ENCODE measurements around the gene ZNF777.
A peak's percentile ranks its signal among the peaks of the same experiment; 100 is the strongest.

ZNF777 gene

DNA sequence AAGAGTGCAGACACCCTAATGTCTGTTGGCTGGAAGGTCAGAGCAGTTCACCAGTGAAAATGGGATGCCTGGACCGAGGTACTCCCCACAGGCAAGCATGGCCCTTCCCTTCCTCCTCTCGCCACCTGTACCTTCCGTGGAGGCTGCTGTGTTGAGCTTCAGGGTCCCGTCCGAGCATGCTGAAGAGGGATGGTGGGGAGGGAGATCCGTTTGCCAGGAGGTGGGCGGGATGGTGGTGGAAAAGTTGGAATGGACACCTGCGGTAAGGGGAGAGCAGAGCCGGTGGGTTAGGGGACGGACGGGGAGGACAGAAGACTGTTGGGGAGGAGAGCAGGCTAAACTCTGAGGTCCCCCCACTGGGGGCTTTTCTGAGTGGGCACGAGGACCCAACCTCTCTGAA lies 15.9 kb upstream of the ZNF777 start:
- DNase-seq: no peak

DNA sequence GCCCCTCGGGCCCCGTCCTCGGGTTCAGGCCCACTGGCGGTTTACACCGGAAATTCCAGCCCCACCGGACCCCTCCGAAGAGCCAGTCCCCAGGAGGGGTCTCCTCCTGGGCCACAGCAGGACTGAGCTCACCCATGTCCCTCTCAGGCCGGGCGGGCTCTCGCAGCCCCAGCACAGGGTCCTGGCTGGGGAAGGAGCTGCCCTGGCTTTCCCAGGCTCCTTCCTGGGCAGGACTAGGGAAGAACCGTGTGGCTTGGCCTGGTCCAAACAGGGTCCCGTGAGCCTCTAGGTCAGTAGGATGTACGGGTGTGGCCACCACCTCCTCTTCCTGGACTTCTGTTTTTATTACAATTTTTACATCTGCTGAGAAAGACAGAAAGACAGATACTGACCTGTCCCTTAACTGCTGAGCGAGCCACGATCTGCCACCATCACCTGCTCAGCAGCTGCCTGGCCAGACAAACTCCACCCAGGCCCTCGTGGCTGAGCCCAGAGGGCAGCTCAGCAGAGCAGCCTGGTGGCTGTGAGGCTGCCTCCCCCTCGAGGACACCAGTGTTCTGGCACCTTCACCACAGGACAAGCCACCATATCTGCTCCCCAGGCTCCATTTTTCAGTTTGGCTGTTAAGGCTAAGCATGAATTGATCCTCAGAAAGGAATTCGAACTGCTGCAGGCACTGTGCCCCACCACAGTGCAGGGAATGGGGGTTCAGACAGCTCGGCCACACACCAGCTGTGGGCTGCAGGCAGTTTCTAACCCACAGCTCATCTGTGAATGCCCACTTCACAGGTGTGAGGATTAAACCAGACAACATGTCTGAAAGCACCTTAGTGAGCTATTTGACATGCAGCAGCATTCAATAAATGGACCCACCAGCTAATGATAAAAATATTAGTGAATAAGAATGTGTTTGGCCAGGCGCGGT lies 14.5 kb upstream of the ZNF777 start:
- DNase-seq: no peak

DNA sequence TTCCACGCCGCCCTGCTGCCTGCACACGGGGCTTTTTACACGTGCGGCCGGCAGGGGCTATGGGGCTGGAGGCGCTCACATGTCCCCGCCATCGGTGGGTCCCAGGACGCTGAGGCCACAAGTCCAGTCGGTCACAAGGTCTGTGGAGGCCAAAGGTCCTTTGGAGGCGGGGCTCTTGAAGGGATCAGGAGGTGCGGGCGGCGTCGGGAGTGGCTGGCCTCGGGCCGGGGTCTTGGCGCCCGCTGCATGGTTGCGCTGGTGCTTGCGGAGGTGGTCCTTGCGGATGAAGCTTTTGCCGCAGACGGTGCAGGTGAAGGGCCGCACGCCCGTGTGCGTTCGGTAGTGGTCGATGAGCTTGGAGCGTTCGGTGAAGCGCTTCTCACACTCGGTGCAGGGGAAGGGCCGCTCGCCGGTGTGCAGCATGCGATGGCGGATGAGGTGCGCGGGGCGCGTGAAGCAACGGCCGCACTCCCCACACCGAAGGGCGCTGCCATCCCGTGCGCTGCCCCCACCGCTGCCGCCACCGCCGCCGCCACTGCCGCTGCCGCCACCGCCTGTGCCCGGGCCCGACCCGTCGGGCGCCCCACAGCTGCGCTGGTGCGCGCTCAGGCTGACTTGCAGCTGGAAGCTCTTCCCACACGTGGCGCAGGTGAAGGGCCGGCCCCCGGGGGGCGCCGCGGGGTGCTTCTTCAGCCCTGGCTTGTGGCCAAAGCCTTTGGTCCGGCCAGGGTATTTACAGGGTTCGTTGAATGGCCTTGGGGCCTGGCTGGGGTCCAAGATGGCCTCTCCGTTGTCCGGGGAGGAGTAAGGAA lies 13.7 kb upstream of the ZNF777 start:
- no peak for DNase-seq

DNA sequence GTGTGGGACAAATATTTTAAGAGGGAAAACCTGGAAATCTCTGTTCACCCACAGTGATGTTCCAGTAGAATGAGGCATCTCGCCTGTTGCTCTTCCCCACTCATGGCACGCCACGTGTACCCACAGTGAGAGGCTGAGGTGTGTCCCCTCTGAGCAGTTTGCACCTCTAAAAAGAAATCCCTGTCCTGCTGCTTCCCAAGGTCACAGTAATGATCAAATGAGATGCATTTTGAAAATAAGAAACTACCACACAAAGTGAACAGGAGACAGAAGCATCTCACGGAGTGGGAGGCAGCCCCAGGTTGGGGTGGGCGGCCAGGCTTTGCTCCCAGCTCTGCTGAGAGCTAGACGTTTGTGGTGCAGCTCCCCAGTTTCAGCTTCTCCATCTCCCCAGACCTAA lies 12.4 kb upstream of the ZNF777 start:
- no peak for DNase-seq

DNA sequence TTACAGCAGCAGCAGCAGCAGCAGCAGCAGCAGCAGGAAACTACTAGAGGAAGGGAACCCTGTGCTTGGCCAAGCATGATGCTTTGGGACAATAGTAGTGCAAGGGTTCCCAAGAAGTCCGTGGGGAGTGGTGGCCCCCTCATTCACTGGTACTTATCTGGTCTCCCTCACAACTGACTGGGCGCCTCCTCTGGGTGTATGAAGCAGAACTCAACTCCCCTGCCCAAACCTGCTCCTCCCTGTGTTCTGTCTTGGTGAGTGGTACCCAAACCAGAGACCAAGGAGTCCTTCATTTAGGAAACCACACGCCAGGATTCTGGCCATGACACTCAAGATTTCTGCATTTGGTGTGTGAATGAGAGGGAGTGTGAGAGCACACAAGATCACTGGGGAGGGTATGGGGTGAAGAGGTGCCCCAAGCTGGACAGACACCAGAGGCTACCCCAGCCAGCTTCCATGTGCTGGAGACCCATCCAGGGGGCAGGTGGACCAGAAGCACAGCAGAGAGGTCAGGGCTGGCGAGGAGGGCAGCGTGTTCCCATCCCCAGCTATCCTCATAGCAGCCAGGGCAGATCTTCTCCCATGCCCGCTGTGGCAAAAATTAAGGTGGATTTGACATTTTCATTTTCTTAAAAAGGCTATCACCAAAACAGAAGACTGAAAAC lies 10.6 kb upstream of the ZNF777 start:
- DNase-seq: no peak

DNA sequence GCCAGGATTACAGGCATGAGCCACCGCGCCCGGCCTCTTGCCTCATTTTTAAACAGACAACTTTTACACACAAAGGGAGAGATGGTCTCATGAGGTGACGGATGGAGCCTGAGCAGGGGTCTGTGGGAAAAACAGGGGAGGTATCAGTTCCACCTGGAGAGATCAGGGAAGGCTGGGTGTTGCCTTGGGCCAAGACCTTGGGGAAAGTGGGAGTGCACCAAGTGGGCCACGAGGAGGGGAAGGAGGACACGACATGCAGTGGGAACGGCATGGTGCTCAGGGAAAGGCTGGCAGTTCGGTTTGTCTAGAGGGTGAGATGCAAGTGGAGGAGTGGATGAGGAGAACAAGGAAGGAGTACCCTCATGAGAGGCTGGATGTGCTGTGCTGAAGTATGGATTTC lies 8.9 kb upstream of the ZNF777 start:
- no peak for DNase-seq

DNA sequence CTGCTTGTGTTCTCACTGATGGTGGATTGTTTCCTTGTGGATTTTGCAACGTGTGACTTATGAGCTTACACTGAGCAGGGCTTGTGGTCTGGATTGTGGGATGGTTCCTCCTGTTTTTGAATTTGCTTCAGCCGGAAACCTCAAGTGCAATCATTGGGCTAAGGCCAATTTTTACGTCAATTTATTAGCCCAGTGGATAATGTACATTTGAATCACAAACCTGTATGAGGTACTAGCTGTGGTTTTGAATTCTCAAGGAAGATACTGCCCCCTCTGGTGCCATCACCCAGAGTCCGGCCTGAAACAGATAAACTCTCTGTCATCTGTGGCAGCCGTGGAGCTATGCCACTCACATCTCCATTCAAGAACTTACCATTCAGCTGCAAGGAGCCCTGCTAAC lies 7.3 kb upstream of the ZNF777 start:
- no peak for DNase-seq

DNA sequence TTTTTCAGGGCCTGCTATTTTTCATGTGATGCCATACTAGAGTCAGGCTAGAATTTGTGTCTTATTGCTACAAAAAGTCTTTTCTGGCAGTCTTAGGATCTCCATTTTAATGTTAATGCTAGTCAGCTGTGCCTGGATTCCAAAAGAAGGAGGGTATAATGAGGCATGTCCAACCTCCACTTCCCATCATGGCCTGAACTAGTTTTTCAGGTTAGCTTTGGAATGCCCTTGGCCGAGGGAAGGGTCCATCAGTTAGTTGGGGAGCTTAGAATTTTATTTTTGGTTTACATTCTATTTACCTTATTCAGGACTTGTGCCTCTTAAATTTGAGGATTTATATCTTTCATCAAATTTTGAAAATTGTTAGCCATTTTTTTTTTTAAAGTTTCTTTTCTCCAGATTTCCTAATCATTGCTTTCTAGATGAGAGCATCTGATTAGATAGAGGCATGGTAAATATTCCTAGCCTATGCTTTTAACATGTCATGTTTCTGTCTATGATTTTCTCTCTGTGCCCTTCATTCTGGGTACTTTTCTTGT lies 6.5 kb upstream of the ZNF777 start:
- DNase-seq: no peak

DNA sequence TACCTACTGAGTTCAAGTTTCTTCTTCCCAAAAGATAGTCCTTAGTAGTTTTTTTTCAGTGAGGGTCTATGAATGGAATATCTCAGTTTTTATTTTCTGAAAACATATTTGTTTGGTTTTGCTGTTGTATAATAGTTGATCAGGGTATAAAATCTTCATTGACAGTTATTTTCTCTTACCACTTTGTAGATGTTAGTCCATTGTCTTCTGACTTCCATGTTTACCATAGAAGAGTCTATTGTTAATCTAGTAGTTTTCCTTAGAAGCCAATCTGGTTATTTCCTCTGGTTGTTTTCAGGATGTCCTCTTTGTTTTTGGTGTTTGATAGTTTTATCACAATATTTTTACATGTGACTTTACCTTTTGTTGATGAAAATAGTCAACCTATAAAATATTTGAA lies 5.5 kb upstream of the ZNF777 start:
- no peak for DNase-seq

DNA sequence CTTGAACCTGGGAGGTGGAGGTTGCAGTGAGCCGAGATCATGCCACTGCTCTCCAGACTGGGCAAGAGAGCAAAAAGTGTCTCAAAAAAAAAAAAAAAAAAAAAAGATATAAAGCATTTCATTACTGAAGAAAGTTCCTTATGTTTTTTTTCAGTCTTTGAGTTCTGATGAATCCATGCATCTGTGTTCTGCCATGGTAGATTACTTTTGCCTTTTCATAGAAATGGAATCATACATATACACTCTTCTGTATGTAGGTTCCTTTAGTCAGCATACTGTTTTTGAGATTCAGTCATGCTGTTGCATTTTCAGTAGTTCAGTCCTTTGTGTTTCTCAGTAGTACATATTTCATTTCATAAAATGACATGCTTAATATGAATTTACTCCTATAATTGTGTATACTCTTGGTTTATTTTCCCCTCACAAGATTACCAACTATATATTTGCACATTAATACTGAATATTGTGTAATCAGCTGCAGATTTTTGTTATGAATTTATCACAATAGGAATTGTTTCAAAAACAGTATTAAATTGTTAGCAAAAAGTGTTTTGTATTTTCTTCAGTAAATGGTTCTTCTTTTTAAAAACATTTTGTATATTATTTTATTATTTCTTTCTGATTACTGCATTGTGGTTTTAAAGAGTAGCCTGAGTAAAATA lies 2.8 kb upstream of the ZNF777 start:
- no peak for DNase-seq

DNA sequence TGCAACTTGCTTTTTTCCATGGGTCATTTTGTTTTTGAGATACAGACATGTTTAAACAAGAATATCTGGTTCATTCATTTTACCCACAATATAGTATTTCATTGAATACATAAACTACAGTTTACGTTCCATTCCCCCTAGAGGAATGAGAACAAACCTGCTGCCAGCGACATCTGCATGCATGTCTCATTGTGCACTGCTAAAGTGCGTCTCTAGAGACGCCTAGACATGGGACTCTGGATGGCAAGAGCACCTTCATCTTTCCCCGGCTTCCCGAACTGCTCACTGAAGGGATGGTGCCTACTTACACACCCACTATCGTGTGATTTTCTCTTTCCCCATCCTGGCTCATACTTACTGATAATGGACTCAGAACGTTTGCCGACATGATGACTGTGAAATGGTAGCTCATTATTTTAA lies 1.2 kb upstream of the ZNF777 start:
- DNase-seq: no peak

DNA sequence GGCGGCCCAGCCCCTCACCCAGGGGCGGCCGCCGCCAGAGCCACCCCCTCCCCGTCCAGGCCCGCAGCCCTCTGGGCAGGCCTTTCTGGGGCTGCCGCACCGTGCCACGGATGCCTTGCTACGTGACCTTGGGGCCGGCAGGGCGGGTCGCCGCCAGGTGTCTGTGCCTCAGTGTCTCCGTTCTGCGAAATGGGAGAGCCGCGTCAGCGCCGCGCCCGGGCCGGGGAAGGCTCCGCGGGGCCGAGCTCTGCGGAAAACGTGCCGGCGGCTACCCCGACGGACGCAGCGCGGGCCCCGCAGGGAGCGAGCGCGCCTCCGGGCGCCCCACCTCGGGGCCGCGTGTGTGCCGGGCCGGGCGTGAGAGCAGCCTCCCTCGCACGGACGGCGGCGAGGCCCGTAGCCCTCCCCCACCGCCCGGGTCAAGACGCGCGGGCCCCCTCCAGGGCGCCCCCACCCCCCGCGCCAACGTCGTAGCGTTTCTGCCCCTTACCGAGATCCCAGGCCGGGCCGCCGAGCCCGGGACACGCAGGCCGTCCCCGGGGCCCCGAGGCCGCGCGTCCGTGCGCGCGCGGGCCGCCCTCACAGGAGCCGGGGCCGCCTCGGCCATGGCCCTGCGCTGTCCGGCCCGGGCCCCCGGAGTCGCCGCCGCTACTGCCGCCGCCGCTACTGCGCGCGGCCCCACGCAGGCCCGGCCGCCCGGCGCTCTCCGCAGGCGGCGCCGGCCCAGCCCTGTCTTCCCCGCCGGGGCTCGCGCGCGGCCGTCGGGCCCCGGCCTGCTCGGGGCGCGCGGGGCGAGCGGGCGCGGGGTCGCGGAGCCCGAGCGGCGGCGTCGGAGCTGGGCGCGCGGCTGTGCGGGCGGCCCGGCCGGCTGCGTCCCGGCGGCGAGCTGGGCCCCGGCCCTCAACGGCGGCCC lies 1.1 kb downstream of the ZNF777 start:
- peak; percentile 28 for DNase-seq

DNA sequence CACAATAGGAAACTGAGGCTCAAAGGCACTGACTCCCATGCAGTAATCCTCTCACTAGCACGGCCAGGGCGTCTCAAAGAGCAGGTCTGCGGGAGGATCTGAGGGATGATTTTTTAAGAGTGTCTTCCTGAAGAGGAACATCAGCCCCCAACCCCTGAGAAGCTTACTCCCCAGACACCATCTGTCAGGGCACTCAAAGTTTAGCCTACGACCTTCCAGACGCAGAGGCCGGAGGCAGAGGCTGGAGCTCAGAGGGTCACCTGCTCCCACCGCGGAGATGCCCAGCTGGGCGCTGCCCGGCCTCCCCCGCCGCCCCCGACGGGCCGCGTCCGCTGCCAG lies 1.7 kb downstream of the ZNF777 start:
- DNase-seq: no peak

DNA sequence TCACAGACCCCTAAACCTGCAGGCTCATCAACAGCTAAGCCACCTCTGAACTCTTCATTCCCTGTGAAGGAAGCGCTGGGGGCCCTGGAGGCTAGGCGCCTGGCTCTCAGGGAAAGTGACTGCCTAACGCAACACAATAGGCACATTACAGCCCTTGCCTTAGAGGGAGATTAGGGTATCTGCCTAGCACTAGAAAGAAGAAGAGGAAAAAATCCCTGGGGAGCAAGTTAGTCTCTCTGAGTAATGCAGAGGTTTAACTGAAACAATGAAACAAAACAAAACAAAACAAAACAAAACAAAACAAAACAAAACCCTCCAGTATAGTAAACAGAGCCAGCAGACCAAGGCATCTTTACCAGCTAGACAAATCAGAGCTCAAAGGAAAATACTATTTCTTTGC lies 2.6 kb downstream of the ZNF777 start:
- DNase-seq: no peak

DNA sequence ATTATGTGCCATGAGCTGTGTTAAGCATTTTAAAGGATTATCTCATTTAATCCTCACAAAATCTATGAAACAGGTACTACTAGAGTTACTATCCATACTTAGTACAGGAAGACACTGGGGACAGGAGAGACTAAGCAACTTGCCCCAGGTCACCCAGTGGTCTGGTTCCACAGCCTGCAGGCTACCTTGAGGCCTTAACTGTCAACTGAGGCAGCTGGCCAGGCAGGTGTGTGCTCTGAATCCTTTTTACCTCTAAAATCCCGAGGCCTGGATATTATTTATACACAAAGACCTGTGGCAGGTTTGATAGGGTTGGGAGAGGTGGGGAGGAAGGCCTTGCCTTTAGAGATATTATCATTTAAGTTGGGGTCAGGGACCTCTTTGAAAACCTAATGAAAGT lies 3.1 kb downstream of the ZNF777 start:
- no peak for DNase-seq

DNA sequence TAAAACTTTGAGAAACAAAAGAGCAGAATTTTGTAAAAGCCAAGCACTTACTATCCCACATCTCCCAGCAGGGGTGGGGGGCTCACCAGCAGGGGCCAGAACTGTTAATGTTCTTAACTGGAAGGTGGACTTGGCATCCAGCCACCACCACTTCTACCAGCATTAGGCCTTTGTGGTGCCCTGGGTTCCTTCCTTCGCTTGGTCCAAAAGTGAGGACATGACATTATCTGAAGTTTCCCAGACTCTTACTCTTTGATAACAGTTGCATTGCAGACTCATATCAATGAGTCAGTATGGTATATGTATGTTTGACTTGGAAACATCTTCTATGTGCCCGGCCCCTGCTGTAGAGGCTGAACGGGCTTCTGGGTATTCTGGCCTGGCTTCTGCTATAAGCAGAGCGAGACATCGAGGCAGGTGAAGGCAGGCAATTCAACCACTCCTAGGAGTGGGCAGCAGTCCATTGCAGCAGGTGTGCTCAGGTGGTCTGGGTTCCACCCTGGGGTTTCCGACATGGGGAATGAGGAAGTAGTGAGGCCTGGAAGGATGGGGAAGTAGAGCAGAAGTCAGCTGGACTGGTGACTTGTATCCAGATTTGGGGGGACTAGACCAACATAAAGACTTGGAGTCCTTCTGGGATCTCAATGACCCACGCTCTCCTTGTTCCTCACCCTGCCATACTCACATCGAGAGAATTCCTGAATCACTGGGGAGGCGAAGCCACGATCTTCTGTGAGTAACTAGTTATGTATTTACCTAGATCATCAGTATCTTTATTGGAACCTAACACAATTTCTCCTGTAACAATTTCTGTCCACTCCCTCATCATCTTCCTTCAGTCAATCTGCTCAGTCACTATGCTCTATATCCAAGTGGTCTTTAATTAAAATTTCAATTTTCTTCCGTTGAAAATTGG lies 4.1 kb downstream of the ZNF777 start:
- DNase-seq: no peak

DNA sequence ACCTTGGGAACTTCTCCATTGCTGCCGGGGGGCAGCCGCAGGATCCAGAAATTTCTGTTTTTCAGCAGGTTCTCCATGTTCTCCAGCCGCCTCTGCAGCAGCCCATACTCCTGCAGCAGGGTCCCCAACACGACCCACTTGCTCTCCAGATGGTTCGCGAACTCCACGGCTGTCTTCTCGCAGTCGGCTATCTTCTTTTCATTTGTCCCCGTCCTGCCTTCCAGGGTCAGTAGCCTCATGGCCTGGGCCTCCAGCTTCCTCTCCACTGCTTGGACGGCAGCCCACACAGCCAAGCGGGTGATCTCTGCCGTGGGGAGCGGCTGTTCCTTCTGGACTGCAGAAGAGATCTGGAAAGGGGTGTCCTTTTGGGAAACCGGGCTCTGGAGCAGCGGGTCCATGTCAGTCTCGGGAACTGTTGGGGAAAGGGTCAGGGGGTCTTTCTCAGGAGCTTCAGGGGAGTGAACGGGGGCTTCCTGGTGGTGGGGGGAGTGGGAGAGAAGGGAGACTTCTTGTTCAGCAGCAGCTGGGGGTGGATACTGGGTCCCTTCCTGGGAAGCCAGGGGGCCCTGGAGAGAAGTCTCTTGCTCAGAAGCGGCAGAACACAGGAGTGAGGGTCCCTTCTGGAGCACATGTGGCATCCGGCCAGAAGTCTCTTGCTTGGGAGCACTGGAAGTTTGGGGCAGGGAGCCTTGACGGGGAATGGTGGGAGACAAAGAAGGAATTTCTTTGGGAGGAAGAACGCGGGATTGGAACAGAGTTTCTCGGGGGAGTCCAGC lies 5.5 kb downstream of the ZNF777 start:
- no peak for DNase-seq

DNA sequence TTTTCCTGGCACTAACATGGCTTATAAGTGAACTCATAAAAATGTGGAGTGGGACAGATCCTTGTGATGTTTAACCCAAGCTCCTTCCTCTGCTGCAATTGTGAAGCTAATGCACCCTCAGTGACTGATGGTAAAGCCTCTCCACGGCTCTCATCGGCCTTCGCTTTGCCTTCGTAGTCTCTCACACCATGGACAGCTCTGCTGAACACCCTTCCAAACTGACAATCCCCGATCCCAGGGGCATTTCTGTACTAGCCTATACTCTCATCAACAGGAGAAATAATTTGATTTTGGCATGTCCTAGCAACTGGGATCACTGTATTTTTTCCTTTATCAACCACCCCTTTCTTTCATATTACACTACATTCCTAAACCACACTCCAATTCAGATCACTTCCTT lies 6.1 kb downstream of the ZNF777 start:
- no peak for DNase-seq

DNA sequence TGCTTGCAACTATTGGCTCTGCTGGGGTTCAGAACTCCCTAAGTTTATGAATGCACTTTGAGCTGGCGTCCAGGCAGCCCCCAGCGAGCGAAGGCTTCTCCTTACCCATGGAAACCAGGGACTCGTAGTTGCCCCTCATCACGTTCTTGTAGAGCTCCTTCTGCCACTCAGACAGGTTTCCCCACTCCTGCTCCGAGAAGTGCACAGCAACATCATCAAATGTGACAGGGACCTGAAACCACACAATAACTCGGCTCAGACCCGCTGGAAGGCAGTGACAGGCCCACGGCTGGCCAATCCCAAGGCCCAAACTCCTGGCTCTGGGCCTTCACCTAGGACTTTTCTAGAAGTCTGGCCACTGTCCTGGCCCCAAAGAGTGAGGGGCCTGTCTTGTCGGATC lies 6.9 kb downstream of the ZNF777 start:
- DNase-seq: no peak

DNA sequence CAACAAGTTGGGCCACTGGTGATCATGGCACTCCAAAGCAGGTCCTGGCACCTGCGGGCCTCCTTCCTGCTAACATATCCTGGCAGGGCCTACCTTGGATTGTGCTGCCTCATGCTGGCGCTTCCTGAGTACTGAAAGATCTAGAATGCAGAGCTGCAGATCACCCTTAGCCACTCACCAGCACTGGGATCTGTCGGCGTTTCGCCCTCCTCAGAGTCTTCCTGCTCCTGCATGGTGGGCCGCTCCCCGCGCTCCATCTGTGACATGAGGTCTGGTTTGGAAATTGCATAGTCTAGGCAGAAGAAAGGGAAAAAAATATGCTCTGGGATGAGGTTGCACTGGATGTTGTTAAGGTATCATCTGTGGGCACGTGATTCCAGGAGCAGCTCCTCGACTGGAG lies 10.0 kb downstream of the ZNF777 start:
- no peak for DNase-seq

Data from stimulated activated CD4-positive, alpha-beta T cell treated with anti-CD3 and anti-CD28 coated beads, Interleukin-12 subunit alpha, Interleukin-12 subunit beta, amount 100 ng/mL, for 4 hours (primary cell).